Activated CD4-positive, alpha-beta T cell treated with anti-CD3 and anti-CD28 coated beads for 36 hours (primary cell): ENCODE data around the gene C20orf144. TPM values are rescaled to one million over a fixed set of nuclear protein-coding genes. Genes with fewer than 3 reads are reported as not detected.

ENCODE experiments used
- ATAC-seq: fragments of 200-7000 bp; cut with Tn5 transposase; one replicate; pipeline ENCODE4 v1.10.0; 2021; ENCODE audit warnings: mild to moderate bottlenecking, moderate library complexity
- CTCF ChIA-PET: fragments of 350-600 bp; sonication (Branson Sonifier 250); formaldehyde crosslinking; loops from one replicate; lab custom pipeline; 2021; ENCODE audit warnings: antibody characterized with exemption; lab: Charles Lee
- POLR2A ChIA-PET: fragments of 350-600 bp; sonication (Branson Sonifier 250); formaldehyde crosslinking; loops from one replicate; lab custom pipeline; 2021; ENCODE audit warnings: antibody characterized with exemption, inconsistent platforms; lab: Charles Lee
- DNase-seq: peaks from one replicate; pipeline ENCODE4 v3.0.0-alpha.2; 2020
- H3K27ac Mint-ChIP-seq: one replicate; pipeline ENCODE4 v1.8.0; 2021; ENCODE audit warnings: mixed read lengths
- H3K27me3 Mint-ChIP-seq: one replicate; pipeline ENCODE4 v1.8.0; 2021; ENCODE audit warnings: mixed read lengths
- H3K36me3 Mint-ChIP-seq: one replicate; pipeline ENCODE4 v1.8.0; 2021; ENCODE audit warnings: low read depth, mixed read lengths
- H3K4me1 Mint-ChIP-seq: one replicate; pipeline ENCODE4 v1.8.0; 2021; ENCODE audit warnings: mixed read lengths
- H3K4me3 Mint-ChIP-seq: one replicate; pipeline ENCODE4 v1.8.0; 2021; ENCODE audit warnings: mild to moderate bottlenecking, moderate library complexity, mixed read lengths
- H3K9me3 Mint-ChIP-seq: one replicate; pipeline ENCODE4 v1.8.0; 2021; ENCODE audit warnings: low read depth, mixed read lengths
- intact Hi-C, 2 experiments: fragments of 100-400 bp; cut with DNase I in 1 of 2; cut with micrococcal nuclease in 1 of 2; formaldehyde crosslinking; loops; one replicate each; pipeline versions ENCODE4 v1.14.2 to v1.15.1; 2022 to 2024; cut with DNase I, micrococcal nuclease
- total RNA-seq, 2 experiments: library from RNA; stranded (reverse); gene quantifications; one replicate each; pipeline ENCODE4 v1.2.3, GENCODE V29; 2021

C20orf144 gene
- total RNA-seq, 2 experiments from 2014 or later = 0.16 to 0.27 TPM

GRCh38 chr20:33658510-33658909, 3.6 kb upstream of the C20orf144 start:
- CTCF ChIA-PET = no interaction called here
- Mint-ChIP-seq H3K36me3 (no peaks in the 10 kb centered on the region), H3K9me3 (no peaks in the 10 kb centered on the region), H3K27ac (no peak overlapping the region), H3K4me3 (no peak overlapping the region), H3K27me3 (no peaks in the 10 kb centered on the region), H3K4me1 (peaks cover 8% of the 10 kb centered on the region)
- POLR2A ChIA-PET = no interaction called here
- DNase-seq (no peak), ATAC-seq (no peak)
- intact Hi-C loops = no loop called here

DNA sequence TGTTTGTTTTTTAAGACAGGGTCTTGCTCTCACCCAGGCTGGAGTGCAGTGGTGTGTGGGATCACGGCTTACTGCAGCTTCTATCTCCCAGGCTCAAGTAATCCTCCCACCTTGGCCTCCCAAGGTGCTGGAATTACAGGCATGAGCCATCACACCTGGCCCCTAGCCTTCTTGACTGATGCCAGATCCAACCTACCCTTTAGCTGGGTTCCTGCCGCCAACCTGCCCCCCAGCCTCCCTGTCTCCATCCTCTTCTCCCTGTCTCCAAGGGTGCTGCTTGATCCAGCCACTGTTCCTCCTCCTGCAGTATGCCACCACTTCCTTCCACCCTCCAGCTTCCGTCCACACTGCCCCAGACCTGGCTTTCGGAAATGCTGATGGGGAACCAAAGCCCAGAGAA, 3.2 kb upstream of the C20orf144 start:
- ATAC-seq (no peak), DNase-seq (no peak)
- Mint-ChIP-seq H3K27me3 (no peaks in the 10 kb centered on the region), H3K36me3 (no peaks in the 10 kb centered on the region), H3K4me3 (no peak overlapping the region), H3K27ac (no peak overlapping the region), H3K4me1 (peaks cover 6% of the 10 kb centered on the region), H3K9me3 (no peaks in the 10 kb centered on the region)
- CTCF ChIA-PET = no interaction called here
- intact Hi-C loops = no loop called here
- POLR2A ChIA-PET = no interaction called here

DNA sequence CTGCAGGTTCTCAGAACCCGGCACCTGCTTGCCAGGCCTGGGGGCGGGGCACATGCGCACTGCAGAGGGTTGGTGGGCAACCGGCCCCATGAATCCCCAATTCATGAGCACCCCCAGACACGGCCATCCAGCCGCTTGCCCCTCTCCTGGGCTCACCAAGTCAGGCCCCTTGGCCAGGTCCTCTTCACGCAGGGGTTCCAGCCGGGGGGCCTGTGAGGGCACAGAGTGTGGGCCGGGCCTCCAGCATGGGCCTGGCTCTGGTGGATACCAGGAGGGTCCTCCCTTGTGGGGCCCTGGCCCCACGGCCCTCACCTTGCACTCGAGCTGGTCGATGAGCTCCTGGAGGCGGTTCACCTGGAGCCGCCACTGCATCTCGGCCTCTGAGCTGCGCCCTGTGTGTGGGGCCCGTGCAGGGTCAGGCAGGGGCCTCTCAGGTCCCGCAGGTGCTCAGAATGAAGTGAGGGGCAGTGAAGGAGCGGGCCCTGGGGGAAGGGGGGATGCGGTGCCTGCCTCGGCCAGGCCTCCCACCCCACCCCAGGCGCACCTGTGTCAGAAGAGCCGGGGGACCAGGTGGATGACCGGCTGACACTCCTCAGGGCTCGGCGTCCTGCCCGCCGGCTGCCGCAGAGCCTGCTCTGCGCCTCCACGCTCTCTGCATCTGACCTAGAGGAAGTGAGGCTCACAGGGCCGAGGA, 2.6 kb upstream of the C20orf144 start:
- Mint-ChIP-seq H3K4me1 (peaks cover 7% of the 10 kb centered on the region), H3K36me3 (no peaks in the 10 kb centered on the region), H3K4me3 (no peak overlapping the region), H3K27ac (no peak overlapping the region), H3K9me3 (no peaks in the 10 kb centered on the region), H3K27me3 (no peaks in the 10 kb centered on the region)
- POLR2A ChIA-PET = no interaction called here
- intact Hi-C loops = loop anchor here in 1 of 2 experiments (10.0 kb wide), 1 partner anchor 105 kb away; no protein-coding TSS in a partner anchor
- DNase-seq (no peak), ATAC-seq (no peak)
- CTCF ChIA-PET = no interaction called here

GRCh38 chr20:33660035-33660684, 2.0 kb upstream of the C20orf144 start:
- POLR2A ChIA-PET = no interaction called here

GRCh38 chr20:33660685-33661058, 1.5 kb upstream of the C20orf144 start:
- no peak for ATAC-seq
- Mint-ChIP-seq H3K9me3 (no peaks in the 10 kb centered on the region), H3K36me3 (peaks cover 2% of the 10 kb centered on the region), H3K4me3 (no peak overlapping the region), H3K27ac (no peak overlapping the region), H3K4me1 (peaks cover 17% of the 10 kb centered on the region), H3K27me3 (no peaks in the 10 kb centered on the region)
- CTCF ChIA-PET = no interaction called here
- intact Hi-C loops = loop anchor here in 1 of 2 experiments (10.0 kb wide), 1 partner anchor 106 kb away; no protein-coding TSS in a partner anchor
- POLR2A ChIA-PET = no interaction called here
- DNase-seq = no peak

More at GRCh38 chr20:33660035-33660684, 2.0 kb upstream of the C20orf144 start:
- DNase-seq (no peak), ATAC-seq (no peak)
- Mint-ChIP-seq H3K27ac (no peak overlapping the region), H3K4me1 (peaks cover 14% of the 10 kb centered on the region), H3K36me3 (no peaks in the 10 kb centered on the region), H3K9me3 (no peaks in the 10 kb centered on the region), H3K4me3 (no peak overlapping the region), H3K27me3 (no peaks in the 10 kb centered on the region)
- CTCF ChIA-PET = no interaction called here
- intact Hi-C loops = loop anchor here in 1 of 2 experiments (10.0 kb wide), 1 partner anchor 105 kb away; no protein-coding TSS in a partner anchor

DNA sequence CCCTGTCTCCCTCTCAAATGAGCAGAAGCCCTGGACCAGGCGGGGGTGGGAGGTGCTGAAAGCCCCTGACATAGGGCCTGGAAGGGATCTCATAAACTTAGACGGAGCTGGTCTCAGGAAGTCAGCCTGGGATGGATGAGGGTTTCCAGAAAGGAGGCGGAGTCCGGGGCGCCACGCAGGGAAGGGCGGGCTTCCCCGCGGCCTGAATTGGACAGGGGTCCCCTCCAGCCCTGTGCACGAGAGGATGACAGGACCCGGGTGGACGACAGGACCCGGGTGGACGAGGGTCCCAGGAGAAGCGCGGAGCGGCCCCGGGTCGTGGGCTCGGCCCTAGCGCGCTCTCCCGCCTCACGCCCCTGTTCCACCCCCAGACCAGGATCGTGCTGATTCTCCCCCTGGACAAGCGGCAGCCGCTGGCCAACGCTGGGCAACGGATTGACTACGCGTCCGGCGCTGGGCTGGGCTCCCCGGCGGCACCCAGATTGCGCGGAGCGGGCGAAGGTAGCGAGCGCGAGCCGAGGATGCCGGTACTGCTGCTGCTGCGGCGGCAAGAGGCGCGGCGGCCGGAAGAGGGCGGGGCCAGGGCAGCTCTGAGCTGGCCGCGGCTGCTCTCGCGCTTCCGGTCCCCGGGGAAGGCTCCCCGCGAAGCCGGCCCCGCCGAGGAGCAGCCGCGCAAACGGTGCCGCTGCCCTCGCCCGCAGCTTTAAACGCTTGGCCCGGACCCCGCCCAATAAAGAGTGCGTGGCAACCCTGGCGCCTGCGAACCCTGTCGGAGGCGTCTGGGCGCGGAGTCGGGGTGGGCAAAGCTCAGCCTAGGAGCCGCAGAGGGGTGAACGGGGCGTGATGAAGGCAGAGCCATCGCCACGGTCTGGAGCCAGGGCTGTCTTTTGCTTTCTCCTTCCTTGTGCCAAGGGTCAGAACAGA, 1.3 kb downstream of the C20orf144 start:
- POLR2A ChIA-PET = interaction anchor here (1.3 to 1.6 kb wide), 2 partner anchors 16 to 173 kb away, joined by 3 to 6 read pairs; partner anchors contain the start of gene CBFA2T2
- Mint-ChIP-seq H3K4me1 (peaks cover 30% of the 10 kb centered on the region), H3K4me3 (peak overlapping the region; percentile 78), H3K36me3 (peaks cover 4% of the 10 kb centered on the region), H3K27ac (peak overlapping the region; percentile 86), H3K9me3 (no peaks in the 10 kb centered on the region), H3K27me3 (no peaks in the 10 kb centered on the region)
- CTCF ChIA-PET = interaction anchor here (0.6 to 9.8 kb wide), 9 partner anchors 9 to 263 kb away, joined by 3 to 91 read pairs (median 5); partner anchors contain the start of gene PXMP4
- ATAC-seq (peak; percentile 75), DNase-seq (peak; percentile 94)
- intact Hi-C loops = loop anchor here (1.0 to 10.0 kb wide), 5 partner anchors 57 to 173 kb away; partner anchors contain the start of genes CBFA2T2 (in 1 of the 2), CHMP4B (in 1 of the 2) and PXMP4 (in 1 of the 2)

- no peaks in the 10 kb centered on the region for H3K27me3 Mint-ChIP-seq
- intact Hi-C loops = loop anchor here in 1 of 2 experiments (10.0 kb wide), 1 partner anchor 109 kb away; no protein-coding TSS in a partner anchor
- no peaks in the 10 kb centered on the region for H3K9me3 Mint-ChIP-seq
- DNase-seq = no peak
- ChIA-PET POLR2A (interaction anchor here (0.8 to 1.6 kb wide), 4 partner anchors 8 to 174 kb away, joined by 3 to 6 read pairs (median 4); partner anchors contain the start of gene CBFA2T2), CTCF (interaction anchor here (1.0 to 9.8 kb wide), 8 partner anchors 10 to 264 kb away, joined by 3 to 91 read pairs (median 7); partner anchors contain the start of gene PXMP4)
- peak overlapping the region; percentile 86 for H3K27ac Mint-ChIP-seq
- peaks cover 5% of the 10 kb centered on the region for H3K36me3 Mint-ChIP-seq
- H3K4me1 Mint-ChIP-seq = peaks cover 31% of the 10 kb centered on the region
- no peak for ATAC-seq
- H3K4me3 Mint-ChIP-seq = peak overlapping the region; percentile 78
Observed at GRCh38 chr20:33664085-33664761, 2.1 kb downstream of the C20orf144 start.

DNA sequence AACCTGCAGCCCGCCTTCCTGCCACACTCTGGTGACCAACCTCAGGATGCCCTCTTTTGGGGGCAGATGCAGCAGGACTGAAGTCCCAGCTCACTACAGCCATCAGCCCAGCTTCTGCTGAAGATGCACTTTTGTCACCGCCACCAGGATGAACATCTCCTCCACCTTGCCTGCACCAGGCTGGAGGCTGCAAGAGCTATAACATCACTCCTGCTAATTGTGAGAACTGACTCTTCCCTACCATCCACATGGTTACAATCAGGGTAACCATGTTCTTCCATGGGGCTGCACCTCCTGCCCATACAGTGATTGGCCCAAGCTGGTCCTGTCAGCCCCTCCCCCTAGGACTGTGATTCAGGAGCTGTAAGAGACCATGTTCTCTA, 2.6 kb downstream of the C20orf144 start:
- peak overlapping the region; percentile 78 for H3K4me3 Mint-ChIP-seq
- H3K4me1 Mint-ChIP-seq = peaks cover 31% of the 10 kb centered on the region
- H3K27ac Mint-ChIP-seq = peak overlapping the region; percentile 86
- H3K36me3 Mint-ChIP-seq = peaks cover 5% of the 10 kb centered on the region
- intact Hi-C loops = loop anchor here (5.0 to 10.0 kb wide), 4 partner anchors 68 to 328 kb away; partner anchors contain the start of genes RALY (in 1 of the 2), SNTA1 (in 1 of the 2) and ZNF341 (in 1 of the 2)
- ATAC-seq = no peak
- no peaks in the 10 kb centered on the region for H3K27me3 Mint-ChIP-seq
- ChIA-PET POLR2A (interaction anchor here (0.7 to 1.5 kb wide), 4 partner anchors 8 to 56 kb away, joined by 3 to 4 read pairs (median 4); no protein-coding TSS in a partner anchor), CTCF (interaction anchor here (1.0 to 9.8 kb wide), 8 partner anchors 10 to 264 kb away, joined by 3 to 91 read pairs (median 7); partner anchors contain the start of gene PXMP4)
- peak; percentile 57 for DNase-seq
- H3K9me3 Mint-ChIP-seq = no peaks in the 10 kb centered on the region

- H3K4me3 Mint-ChIP-seq = peak within 1 kb of the TSS; percentile 75
Observed at GRCh38 chr20:33666293-33667244, 4.4 kb downstream of the C20orf144 start, which contains the start of gene ACTL10. Gene ACTL10, plus strand, starts transcription at chr20:33666943. Its CDS starts 555 bp downstream, at chr20:33667498.

More at GRCh38 chr20:33666293-33667244, 4.4 kb downstream of the C20orf144 start, which contains the start of gene ACTL10:
- intact Hi-C loops = loop anchor here (1.0 to 10.0 kb wide), 10 partner anchors 14 to 326 kb away; partner anchors contain the start of genes ZNF341 (in 2 of the 2), CBFA2T2 (in 1 of the 2), E2F1 (in 1 of the 2) and RALY (in 1 of the 2)
- DNase-seq (peak; percentile 89), ATAC-seq (peak; percentile 59)
- POLR2A ChIA-PET = interaction anchor here (0.8 to 1.3 kb wide), 5 partner anchors 11 to 177 kb away, joined by 3 to 5 read pairs (median 3); partner anchors contain the start of genes CBFA2T2 and PXMP4
- no peaks in the 10 kb centered on the region for H3K27me3 Mint-ChIP-seq
- CTCF ChIA-PET = interaction anchor here (0.6 to 9.8 kb wide), 16 partner anchors 9 to 1502 kb away, joined by 3 to 91 read pairs (median 4); partner anchors contain the start of genes CDK5RAP1, PXMP4 and SNTA1
- H3K4me1 Mint-ChIP-seq = peaks cover 31% of the 10 kb centered on the region
- H3K27ac Mint-ChIP-seq = peak within 1 kb of the TSS; percentile 90
- H3K9me3 Mint-ChIP-seq = no peaks in the 10 kb centered on the region
- H3K36me3 Mint-ChIP-seq = peaks cover 5% of the 10 kb centered on the region
